ENCODE results near the gene SUPT20H. TPM values are rescaled to one million over a fixed set of nuclear protein-coding genes. Genes with fewer than 3 reads are reported as not detected.
A peak's percentile ranks its signal among the peaks of the same experiment; 100 is the strongest.

SUPT20H gene
- total and polyA plus RNA-seq, 2 donors (not counting 1 experiment from before 2014, with no cell fraction given) = 43.8 to 93.7 TPM

GRCh38 chr13:37094099-37094498 lies 34.6 kb upstream of the SUPT20H start:
- 60% methylated on average over 1 of the region's 3 CpGs for WGBS (ENCODE audit: insufficient coverage)
- TF ChIP-seq EZH2 (IDR thresholded peaks at IDR 0.05; ENCODE audit: borderline replicate concordance, insufficient read depth, low read depth, low read length, poor library complexity, severe bottlenecking) = no peak
- TF ChIP-seq, protein P1, sequence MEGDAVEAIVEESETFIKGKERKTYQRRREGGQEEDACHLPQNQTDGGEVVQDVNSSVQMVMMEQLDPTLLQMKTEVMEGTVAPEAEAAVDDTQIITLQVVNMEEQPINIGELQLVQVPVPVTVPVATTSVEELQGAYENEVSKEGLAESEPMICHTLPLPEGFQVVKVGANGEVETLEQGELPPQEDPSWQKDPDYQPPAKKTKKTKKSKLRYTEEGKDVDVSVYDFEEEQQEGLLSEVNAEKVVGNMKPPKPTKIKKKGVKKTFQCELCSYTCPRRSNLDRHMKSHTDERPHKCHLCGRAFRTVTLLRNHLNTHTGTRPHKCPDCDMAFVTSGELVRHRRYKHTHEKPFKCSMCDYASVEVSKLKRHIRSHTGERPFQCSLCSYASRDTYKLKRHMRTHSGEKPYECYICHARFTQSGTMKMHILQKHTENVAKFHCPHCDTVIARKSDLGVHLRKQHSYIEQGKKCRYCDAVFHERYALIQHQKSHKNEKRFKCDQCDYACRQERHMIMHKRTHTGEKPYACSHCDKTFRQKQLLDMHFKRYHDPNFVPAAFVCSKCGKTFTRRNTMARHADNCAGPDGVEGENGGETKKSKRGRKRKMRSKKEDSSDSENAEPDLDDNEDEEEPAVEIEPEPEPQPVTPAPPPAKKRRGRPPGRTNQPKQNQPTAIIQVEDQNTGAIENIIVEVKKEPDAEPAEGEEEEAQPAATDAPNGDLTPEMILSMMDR (IDR thresholded peaks at IDR 0.05) = no peak
- intact Hi-C loops (cut with micrococcal nuclease) = no loop called here
- H3K36me3 ChIP-seq (replicated peaks in 1 of 2; ENCODE audit: control extremely low read depth in 1 of 2, control insufficient read depth in 1 of 2, extremely low read depth in 1 of 2, insufficient read depth in 2 of 2, low read length in 1 of 2) = no peaks in the 10 kb centered on the region
- H3K9me3 ChIP-seq (ENCODE audit: control extremely low read depth in 1 of 3, control insufficient read depth in 2 of 3, insufficient read depth in 1 of 3, low read length in 2 of 3) = no peaks in the 10 kb centered on the region
- no peak overlapping the region for H3K27ac ChIP-seq (ENCODE audit: low read length in 2 of 2)
- no peak for DNase-seq
- POLR2A ChIA-PET = no interaction called here
- H3K9me3 Mint-ChIP-seq (ENCODE audit: insufficient read depth) = no peaks in the 10 kb centered on the region
- CTCF ChIA-PET = no interaction called here
- H3K79me2 ChIP-seq (ENCODE audit: control insufficient read depth, insufficient read depth, low read length) = no peaks in the 10 kb centered on the region
- no peaks in the 10 kb centered on the region for H4K20me1 ChIP-seq (ENCODE audit: control insufficient read depth, insufficient read depth, low read length, poor library complexity, severe bottlenecking)
- no peak overlapping the region for H3K4me3 ChIP-seq (ENCODE audit: control extremely low read depth in 1 of 5, extremely low read depth in 1 of 5, insufficient read depth in 1 of 5, low read depth in 2 of 5, low read length in 4 of 5)
- no peak overlapping the region for H3K9ac ChIP-seq (ENCODE audit: low read length)
- no peaks in the 10 kb centered on the region for H3K4me1 Mint-ChIP-seq
- no peak overlapping the region for H3K27ac Mint-ChIP-seq
- no peaks in the 10 kb centered on the region for H3K4me1 ChIP-seq (ENCODE audit: control insufficient read depth in 2 of 2, insufficient read depth in 2 of 2, low read length in 2 of 2)
- H3K4me3 Mint-ChIP-seq = no peak overlapping the region
- no peak overlapping the region for H2AFZ ChIP-seq (ENCODE audit: insufficient read depth, low read depth, low read length, poor library complexity, severe bottlenecking)
- no peak for ATAC-seq (ENCODE audit: low read depth)
- peaks cover 0 to 2% (median 0%) of the 10 kb centered on the region in 4 experiments for H3K27me3 ChIP-seq (replicated peaks in 1 of 4; ENCODE audit: control extremely low read depth in 1 of 4, control insufficient read depth in 3 of 4, insufficient read depth in 4 of 4, low read length in 3 of 4)
- H3K27me3 Mint-ChIP-seq = peaks cover 9% of the 10 kb centered on the region
- H3K4me2 ChIP-seq (replicated peaks; ENCODE audit: low read depth, low read length, poor library complexity, severe bottlenecking) = no peak overlapping the region

- Mint-ChIP-seq H3K27me3 (peaks cover 11% of the 10 kb centered on the region), H3K4me3 (no peak overlapping the region), H3K4me1 (no peaks in the 10 kb centered on the region), H3K27ac (no peak overlapping the region), H3K9me3 (ENCODE audit: insufficient read depth) (no peaks in the 10 kb centered on the region)
- H3K4me3 ChIP-seq (ENCODE audit: control extremely low read depth in 1 of 5, extremely low read depth in 1 of 5, insufficient read depth in 1 of 5, low read depth in 2 of 5, low read length in 4 of 5) = peak overlapping the region in 1 of 5 experiments; percentile 14
- no peak overlapping the region for H3K4me2 ChIP-seq (replicated peaks; ENCODE audit: low read depth, low read length, poor library complexity, severe bottlenecking)
- ATAC-seq (ENCODE audit: low read depth) (no peak), DNase-seq (no peak)
- no peaks in the 10 kb centered on the region for H3K4me1 ChIP-seq (ENCODE audit: control insufficient read depth in 2 of 2, insufficient read depth in 2 of 2, low read length in 2 of 2)
- no peak for TF ChIP-seq EZH2 (IDR thresholded peaks at IDR 0.05; ENCODE audit: borderline replicate concordance, insufficient read depth, low read depth, low read length, poor library complexity, severe bottlenecking)
- TF ChIP-seq, protein P1 (IDR thresholded peaks at IDR 0.05) = no peak
- H3K36me3 ChIP-seq (replicated peaks in 1 of 2; ENCODE audit: control extremely low read depth in 1 of 2, control insufficient read depth in 1 of 2, extremely low read depth in 1 of 2, insufficient read depth in 2 of 2, low read length in 1 of 2) = no peaks in the 10 kb centered on the region
- ChIA-PET POLR2A (no interaction called here), CTCF (interaction anchor here (0.6 kb wide), 1 partner anchor 30 kb away, joined by 3 read pairs; no protein-coding TSS in a partner anchor)
- H3K79me2 ChIP-seq (ENCODE audit: control insufficient read depth, insufficient read depth, low read length) = no peaks in the 10 kb centered on the region
- no peak overlapping the region for H3K27ac ChIP-seq (ENCODE audit: low read length in 2 of 2)
- H2AFZ ChIP-seq (ENCODE audit: insufficient read depth, low read depth, low read length, poor library complexity, severe bottlenecking) = no peak overlapping the region
- H3K27me3 ChIP-seq (replicated peaks in 1 of 4; ENCODE audit: control extremely low read depth in 1 of 4, control insufficient read depth in 3 of 4, insufficient read depth in 4 of 4, low read length in 3 of 4) = peaks cover 0 to 2% (median 0%) of the 10 kb centered on the region in 4 experiments
- H3K9ac ChIP-seq (ENCODE audit: low read length) = no peak overlapping the region
- H4K20me1 ChIP-seq (ENCODE audit: control insufficient read depth, insufficient read depth, low read length, poor library complexity, severe bottlenecking) = no peaks in the 10 kb centered on the region
- H3K9me3 ChIP-seq (ENCODE audit: control extremely low read depth in 1 of 3, control insufficient read depth in 2 of 3, insufficient read depth in 1 of 3, low read length in 2 of 3) = no peaks in the 10 kb centered on the region
- intact Hi-C loops (cut with micrococcal nuclease) = no loop called here
- no CpG with 5 or more reads among the region's 1 CpG for WGBS (ENCODE audit: insufficient coverage)
These were observed 32.3 kb upstream of the SUPT20H start for GRCh38 chr13:37091835-37092234.

All from B cell (primary cell).